Epithelial cell of proximal tubule (primary cell): ENCODE data around the gene PTPRB. TPM values are rescaled to one million over a fixed set of nuclear protein-coding genes. Genes with fewer than 3 reads are reported as not detected.

Experiments
- DNase-seq: peaks from one replicate; pipeline ENCODE4 v3.0.0-alpha.2; 2011; ENCODE audit warnings: low read depth
- H3K4me3 ChIP-seq: 2 replicates; pipeline ENCODE4 v1.5.1; 2011; ENCODE audit warnings: low read depth, mild to moderate bottlenecking, low read length
- total RNA-seq: library from RNA; depleted of rRNA; stranded (reverse); fragments of >200 nt; gene quantifications from 2 replicates; pipeline ENCODE4 v1.2.3, GENCODE V29; 2015
- TF ChIP-seq, protein P1 (sequence below): conservative IDR thresholded peaks from 2 replicates; pipeline ENCODE4 v1.5.1; 2012; ENCODE audit warnings: low read depth, mild to moderate bottlenecking, low read length

Gene PTPRB
- total RNA-seq, 1 donor from 2014 or later = 1.6 TPM

GRCh38 chr12:70576341-70577282, 60.6 kb downstream of the PTPRB start:
- TF ChIP-seq, protein P1, sequence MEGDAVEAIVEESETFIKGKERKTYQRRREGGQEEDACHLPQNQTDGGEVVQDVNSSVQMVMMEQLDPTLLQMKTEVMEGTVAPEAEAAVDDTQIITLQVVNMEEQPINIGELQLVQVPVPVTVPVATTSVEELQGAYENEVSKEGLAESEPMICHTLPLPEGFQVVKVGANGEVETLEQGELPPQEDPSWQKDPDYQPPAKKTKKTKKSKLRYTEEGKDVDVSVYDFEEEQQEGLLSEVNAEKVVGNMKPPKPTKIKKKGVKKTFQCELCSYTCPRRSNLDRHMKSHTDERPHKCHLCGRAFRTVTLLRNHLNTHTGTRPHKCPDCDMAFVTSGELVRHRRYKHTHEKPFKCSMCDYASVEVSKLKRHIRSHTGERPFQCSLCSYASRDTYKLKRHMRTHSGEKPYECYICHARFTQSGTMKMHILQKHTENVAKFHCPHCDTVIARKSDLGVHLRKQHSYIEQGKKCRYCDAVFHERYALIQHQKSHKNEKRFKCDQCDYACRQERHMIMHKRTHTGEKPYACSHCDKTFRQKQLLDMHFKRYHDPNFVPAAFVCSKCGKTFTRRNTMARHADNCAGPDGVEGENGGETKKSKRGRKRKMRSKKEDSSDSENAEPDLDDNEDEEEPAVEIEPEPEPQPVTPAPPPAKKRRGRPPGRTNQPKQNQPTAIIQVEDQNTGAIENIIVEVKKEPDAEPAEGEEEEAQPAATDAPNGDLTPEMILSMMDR = peak; percentile 88
- H3K4me3 ChIP-seq = no peak overlapping the region
- DNase-seq = no peak

- TF ChIP-seq, protein P1 = no peak
- no peak overlapping the region for H3K4me3 ChIP-seq
- no peak for DNase-seq
Measured at GRCh38 chr12:70571705-70572268, 65.4 kb downstream of the PTPRB start.

DNA sequence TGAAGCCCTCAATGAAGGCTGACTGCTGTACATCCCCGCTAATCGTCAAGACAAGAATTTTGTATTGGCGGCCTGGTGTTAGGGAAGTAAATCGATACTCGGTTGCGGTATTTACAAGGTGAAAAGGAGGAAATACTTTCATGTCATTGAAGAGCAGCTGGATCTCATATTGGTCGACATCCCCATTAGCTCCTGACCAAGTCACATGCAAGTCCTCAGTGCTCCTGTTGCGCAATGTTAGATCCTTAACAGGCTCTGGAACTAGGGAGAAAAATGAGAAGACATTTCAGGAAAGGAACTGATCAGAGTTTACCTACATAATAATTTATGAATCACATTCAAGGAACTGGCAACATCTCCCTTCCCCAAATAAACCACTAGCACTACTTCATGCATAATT, 66.2 kb downstream of the PTPRB start:
- no peak for DNase-seq
- H3K4me3 ChIP-seq = no peak overlapping the region
- TF ChIP-seq, protein P1 = no peak

- TF ChIP-seq, protein P1 = no peak
- no peak overlapping the region for H3K4me3 ChIP-seq
- DNase-seq = no peak
Measured at GRCh38 chr12:70561550-70561949, 75.7 kb downstream of the PTPRB start.

DNA sequence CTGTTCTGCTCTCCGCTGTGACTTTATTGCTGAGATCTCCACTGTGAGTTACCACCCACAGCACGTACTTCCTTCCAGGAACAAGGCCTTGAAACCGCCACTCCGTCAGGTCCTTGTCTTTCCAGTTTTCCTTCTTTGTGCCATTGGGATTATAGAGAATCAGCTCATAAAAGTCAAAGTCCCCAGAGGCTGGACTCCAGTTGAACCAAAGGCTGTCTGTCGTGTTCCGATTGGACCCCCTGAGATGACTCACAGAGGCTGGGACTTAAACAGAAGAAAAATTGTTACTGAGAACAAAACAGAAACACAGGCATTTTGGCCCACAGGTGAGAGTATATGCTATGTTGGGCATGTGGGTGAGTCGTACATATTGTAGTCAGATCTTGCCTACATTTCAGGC, 76.6 kb downstream of the PTPRB start:
- no peak overlapping the region for H3K4me3 ChIP-seq
- TF ChIP-seq, protein P1 = no peak
- DNase-seq = no peak

DNA sequence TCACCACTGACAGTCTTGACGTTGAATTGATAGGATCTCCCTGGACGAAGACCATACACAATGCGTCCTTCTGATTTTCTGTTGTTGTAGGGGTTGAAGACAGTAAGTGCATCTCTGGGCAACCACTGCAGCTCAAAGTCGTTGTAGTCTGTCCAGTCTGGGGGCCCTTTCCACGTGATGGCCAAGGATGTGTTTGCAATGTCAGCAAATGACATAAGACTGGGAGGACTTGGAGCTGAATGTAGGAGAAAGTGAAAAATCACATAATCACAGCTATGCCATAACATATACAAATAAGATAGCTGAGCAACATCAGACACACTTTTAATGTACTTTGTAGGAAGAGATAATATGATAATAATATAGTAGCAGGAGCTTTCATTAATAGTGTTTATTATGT, 77.8 kb downstream of the PTPRB start:
- no peak overlapping the region for H3K4me3 ChIP-seq
- DNase-seq = no peak
- TF ChIP-seq, protein P1 = no peak
